Uterus (tissue), 2 donors: ENCODE measurements around the gene GARNL3.

Experiments
- POLR2A ChIP-seq, 2 donors: fragments of 450-650 bp; IDR thresholded peaks; one replicate each; pipeline ENCODE4 v1.6.1; 2016; ENCODE audit warnings: antibody characterized with exemption in 2 of 2, mild to moderate bottlenecking in 1 of 2, moderate library complexity in 1 of 2
- TF ChIP-seq, protein P1 (sequence below), 4 experiments: fragments of 200-600 bp in 2 of 4; fragments of 450-650 bp in 2 of 4; sonication (generic) in 2 of 4; IDR thresholded peaks; one replicate each; pipeline ENCODE4 v1.5.1; 2016 to 2019; ENCODE audit warnings: antibody characterized with exemption in 4 of 4, mild to moderate bottlenecking in 2 of 4, moderate library complexity in 1 of 4

DNA sequence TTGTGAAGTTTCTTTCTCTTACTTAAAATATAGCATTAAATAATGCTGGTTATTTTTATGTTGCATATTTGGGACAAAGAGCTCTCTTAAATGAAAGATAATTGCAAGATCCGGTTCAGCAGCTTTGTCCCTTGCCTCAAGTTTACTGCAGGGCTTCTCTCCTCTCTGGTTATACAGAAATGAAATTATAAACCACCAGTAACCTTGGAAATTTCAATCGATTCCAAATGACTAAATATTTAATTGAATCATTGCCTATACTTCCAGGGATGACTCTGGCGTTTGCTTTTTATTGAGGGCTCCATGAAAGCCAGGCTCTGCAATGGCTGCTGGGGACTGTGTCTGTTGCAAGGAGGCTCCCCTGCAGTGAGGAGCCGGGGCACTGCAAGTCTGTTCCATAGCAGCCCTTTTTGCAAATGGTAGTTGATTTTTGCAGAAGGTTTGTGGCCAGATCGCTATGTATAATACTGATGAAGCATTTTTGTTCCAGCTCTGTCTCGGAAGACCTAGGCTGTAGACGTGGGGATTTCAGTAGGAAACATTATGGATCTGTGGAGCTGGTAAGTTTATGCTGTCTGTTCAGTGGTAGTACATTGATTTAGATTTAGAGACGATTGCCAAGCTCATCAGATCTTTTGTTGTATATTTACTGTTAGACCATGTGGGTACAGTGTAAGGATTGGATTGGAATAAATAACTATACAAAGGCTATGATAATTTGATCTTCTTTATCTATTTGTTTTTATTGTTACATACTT, at the start of gene GARNL3:
- TF ChIP-seq POLR2A (IDR thresholded peaks at IDR 0.05) = no peak
- TF ChIP-seq, protein P1, sequence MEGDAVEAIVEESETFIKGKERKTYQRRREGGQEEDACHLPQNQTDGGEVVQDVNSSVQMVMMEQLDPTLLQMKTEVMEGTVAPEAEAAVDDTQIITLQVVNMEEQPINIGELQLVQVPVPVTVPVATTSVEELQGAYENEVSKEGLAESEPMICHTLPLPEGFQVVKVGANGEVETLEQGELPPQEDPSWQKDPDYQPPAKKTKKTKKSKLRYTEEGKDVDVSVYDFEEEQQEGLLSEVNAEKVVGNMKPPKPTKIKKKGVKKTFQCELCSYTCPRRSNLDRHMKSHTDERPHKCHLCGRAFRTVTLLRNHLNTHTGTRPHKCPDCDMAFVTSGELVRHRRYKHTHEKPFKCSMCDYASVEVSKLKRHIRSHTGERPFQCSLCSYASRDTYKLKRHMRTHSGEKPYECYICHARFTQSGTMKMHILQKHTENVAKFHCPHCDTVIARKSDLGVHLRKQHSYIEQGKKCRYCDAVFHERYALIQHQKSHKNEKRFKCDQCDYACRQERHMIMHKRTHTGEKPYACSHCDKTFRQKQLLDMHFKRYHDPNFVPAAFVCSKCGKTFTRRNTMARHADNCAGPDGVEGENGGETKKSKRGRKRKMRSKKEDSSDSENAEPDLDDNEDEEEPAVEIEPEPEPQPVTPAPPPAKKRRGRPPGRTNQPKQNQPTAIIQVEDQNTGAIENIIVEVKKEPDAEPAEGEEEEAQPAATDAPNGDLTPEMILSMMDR (IDR thresholded peaks at IDR 0.05) = no peak
